A673 (cell line): ENCODE measurements around the gene IPP.

Source experiments
- EZH2 ChIP-seq: fragments of 200-600 bp; sonication (generic); IDR thresholded peaks from 2 replicates; pipeline ENCODE4 v1.6.1; 2017; ENCODE audit warnings: borderline replicate concordance, low read depth, mild to moderate bottlenecking, mixed read lengths, antibody characterized with exemption, low read length; ENCODE audit not compliant: poor library complexity, severe bottlenecking
- TF ChIP-seq, protein P1 (sequence below): fragments of 300-800, 200-600 bp; sonication (generic); conservative IDR thresholded peaks from 2 replicates; pipeline ENCODE4 v1.5.1; 2017; ENCODE audit warnings: low read depth, mild to moderate bottlenecking, antibody characterized with exemption, low read length, moderate library complexity, mixed read lengths

DNA sequence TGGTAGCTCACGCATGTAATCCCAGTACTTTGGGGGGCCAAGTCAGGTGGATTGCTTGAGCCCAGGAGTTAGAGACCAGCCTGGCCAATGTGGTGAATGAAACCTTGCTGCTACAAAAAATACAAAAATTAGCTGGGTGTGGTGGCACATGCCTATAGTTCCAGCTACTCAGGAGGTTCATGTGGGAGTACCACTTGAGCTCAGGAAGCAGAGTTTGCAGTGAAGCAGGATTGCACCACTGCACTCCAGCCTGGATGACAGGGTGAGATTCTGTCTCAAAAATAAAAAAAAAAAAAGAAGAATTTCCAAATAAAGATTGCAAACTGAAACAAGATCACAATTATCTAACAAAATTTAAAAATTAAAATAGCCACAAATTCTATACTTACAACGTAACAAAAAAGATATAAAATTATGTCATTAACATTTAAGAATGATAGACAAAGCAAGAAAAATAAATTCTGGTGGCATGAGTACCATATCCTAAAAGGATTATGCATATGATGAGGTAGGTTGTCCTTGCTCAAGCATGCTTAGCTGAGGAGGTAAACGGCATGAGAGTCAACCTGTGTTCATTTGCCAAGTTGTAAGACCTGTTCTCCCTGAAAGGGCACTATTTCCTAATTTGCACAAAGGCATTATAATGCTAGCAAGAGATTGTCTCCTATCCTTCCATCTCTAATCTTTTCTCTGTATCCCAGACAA lies 20.2 kb downstream of the IPP start:
- TF ChIP-seq, protein P1, sequence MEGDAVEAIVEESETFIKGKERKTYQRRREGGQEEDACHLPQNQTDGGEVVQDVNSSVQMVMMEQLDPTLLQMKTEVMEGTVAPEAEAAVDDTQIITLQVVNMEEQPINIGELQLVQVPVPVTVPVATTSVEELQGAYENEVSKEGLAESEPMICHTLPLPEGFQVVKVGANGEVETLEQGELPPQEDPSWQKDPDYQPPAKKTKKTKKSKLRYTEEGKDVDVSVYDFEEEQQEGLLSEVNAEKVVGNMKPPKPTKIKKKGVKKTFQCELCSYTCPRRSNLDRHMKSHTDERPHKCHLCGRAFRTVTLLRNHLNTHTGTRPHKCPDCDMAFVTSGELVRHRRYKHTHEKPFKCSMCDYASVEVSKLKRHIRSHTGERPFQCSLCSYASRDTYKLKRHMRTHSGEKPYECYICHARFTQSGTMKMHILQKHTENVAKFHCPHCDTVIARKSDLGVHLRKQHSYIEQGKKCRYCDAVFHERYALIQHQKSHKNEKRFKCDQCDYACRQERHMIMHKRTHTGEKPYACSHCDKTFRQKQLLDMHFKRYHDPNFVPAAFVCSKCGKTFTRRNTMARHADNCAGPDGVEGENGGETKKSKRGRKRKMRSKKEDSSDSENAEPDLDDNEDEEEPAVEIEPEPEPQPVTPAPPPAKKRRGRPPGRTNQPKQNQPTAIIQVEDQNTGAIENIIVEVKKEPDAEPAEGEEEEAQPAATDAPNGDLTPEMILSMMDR: no peak
- TF ChIP-seq EZH2: no peak
